GM12801 (cell line): ENCODE results near the gene RPGRIP1L.

Source experiments
- CTCF ChIP-seq: IDR thresholded peaks from one replicate; pipeline ENCODE4 v1.5.1; 2011; ENCODE audit warnings: control low read depth; ENCODE audit not compliant: insufficient read length; ENCODE audit errors: extremely low read depth

The RPGRIP1L gene

GRCh38 chr16:53730693-53731092, 27.0 kb upstream of the RPGRIP1L start:
- no peak for TF ChIP-seq CTCF

- no peak for TF ChIP-seq CTCF
Observed at GRCh38 chr16:53726625-53727024, 23.0 kb upstream of the RPGRIP1L start.

GRCh38 chr16:53721017-53721416, 17.4 kb upstream of the RPGRIP1L start:
- TF ChIP-seq CTCF, result no peak

GRCh38 chr16:53717577-53717976, 13.9 kb upstream of the RPGRIP1L start:
- no peak for TF ChIP-seq CTCF

GRCh38 chr16:53715023-53715384, 11.3 kb upstream of the RPGRIP1L start:
- no peak for TF ChIP-seq CTCF

- TF ChIP-seq CTCF, result no peak
Observed at GRCh38 chr16:53714205-53715022, 10.8 kb upstream of the RPGRIP1L start.

GRCh38 chr16:53713403-53714204, 9.9 kb upstream of the RPGRIP1L start:
- no peak for TF ChIP-seq CTCF
